GM13977 (cell line): ENCODE measurements around the gene KRTAP12-3.

Experiments used
- DNase-seq: peaks from one replicate; pipeline ENCODE4 v3.0.0; 2012; ENCODE audit warnings: low spot score
- in situ Hi-C: fragments of 300-500 bp; cut with MboI; formaldehyde crosslinking; loops from one replicate; pipeline ENCODE4 v1.12.0; 2022; ENCODE audit warnings: low sequenced_read_pairs, low pct_unique_long_range_greater_than_20kb, mixed read lengths, inconsistent platforms; ENCODE audit not compliant: unreplicated experiment
- TF ChIP-seq, protein P1 (sequence below): IDR thresholded peaks from 2 replicates; pipeline ENCODE4 v1.5.1; 2012; ENCODE audit warnings: mild to moderate bottlenecking, control low read depth; ENCODE audit not compliant: insufficient read depth; ENCODE audit errors: extremely low read depth, missing control alignments

KRTAP12-3 gene

DNA sequence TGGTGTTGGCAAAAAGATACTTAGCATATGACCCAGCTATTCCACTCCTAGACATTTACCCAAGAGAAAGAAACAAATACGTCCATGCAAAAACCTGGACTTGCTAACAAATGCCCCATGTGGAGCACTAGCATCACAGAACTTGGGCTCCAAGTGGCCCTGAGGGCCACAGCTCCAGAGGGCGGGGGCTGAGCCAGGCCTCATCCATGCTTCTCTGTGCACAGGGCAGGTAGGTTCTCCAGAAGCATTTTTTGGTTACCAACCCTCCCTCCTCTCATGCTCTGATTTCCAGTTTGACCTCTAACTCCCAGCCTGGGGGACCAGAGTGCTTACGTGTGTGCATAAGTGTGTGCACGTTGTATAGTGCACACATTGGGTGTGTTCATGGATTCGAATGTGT is 7.0 kb downstream of the KRTAP12-3 start:
- TF ChIP-seq, protein P1, sequence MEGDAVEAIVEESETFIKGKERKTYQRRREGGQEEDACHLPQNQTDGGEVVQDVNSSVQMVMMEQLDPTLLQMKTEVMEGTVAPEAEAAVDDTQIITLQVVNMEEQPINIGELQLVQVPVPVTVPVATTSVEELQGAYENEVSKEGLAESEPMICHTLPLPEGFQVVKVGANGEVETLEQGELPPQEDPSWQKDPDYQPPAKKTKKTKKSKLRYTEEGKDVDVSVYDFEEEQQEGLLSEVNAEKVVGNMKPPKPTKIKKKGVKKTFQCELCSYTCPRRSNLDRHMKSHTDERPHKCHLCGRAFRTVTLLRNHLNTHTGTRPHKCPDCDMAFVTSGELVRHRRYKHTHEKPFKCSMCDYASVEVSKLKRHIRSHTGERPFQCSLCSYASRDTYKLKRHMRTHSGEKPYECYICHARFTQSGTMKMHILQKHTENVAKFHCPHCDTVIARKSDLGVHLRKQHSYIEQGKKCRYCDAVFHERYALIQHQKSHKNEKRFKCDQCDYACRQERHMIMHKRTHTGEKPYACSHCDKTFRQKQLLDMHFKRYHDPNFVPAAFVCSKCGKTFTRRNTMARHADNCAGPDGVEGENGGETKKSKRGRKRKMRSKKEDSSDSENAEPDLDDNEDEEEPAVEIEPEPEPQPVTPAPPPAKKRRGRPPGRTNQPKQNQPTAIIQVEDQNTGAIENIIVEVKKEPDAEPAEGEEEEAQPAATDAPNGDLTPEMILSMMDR = no peak
- in situ Hi-C loops = no loop called here
- no peak for DNase-seq

DNA sequence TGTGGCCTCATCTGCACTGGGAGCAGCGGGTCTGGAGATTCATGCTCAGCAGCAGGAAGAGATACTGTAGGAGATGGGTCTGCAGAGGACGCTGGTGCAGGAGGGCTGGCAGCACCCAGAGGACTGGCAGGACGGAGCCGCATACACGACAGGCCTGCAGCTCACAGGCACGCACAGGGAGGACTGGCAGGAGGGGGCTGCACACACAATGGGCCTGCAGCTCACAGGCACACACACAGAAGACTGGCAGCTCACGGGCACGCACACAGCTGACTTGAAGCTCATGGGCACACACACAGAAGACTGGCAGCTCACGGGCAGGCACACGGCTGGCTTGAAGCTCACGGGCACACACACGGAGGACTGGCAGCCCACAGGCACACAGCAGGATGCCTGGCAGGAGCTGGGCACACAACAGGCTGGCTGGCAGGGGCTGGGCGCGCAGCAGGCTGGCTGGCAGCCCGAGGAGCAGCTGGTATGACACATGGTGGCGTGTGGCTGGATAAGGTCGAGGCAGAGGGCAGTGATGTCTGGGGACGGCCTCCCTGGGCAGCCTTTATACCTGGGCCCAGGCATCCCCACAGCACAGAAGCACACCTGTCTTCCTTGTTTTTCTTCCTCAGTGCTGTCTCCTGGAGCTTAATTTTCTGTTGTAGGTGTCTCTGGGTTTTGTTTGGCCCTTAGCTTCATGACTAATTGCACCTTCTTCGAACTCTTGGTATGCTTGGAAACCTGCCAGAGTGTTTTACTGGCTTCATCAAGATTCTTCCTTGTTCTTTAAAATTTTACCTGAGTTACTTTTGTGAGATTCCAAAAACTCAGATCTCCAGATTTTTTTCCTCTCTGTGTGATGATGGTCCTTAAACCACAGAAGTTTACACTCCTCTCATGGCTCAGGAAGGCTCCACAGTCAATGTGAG is 8.9 kb downstream of the KRTAP12-3 start, which contains the start of gene KRTAP12-2:
Gene KRTAP12-2, minus strand, starts transcription at position 527 of the 920 bp plus-strand sequence. Its CDS starts 41 bp downstream, at position 486.
- in situ Hi-C loops = no loop called here
- DNase-seq = no peak

DNA sequence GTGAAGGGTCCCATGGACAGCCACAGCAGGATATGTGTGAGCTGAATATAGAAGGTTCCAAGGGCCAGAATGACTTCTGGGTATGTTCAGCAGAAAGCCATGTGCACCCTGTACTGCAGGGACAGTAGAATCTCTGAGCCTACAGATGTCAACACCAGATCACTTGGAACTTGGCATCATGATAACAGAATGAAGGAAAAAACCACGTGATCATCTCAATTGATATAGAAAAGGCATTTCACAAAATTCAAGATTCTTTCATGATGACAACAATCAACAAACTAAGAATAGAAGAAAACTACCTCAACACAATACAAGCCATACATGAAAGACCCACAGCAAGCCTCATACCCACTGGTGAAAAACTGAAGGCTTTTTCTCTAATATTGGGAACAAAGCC is 9.9 kb downstream of the KRTAP12-3 start:
- no peak for DNase-seq
- TF ChIP-seq, protein P1 = no peak
- in situ Hi-C loops = no loop called here

More for the DNA sequence above, 8.9 kb downstream of the KRTAP12-3 start, which contains the start of gene KRTAP12-2:
- TF ChIP-seq, protein P1 = no peak

DNA sequence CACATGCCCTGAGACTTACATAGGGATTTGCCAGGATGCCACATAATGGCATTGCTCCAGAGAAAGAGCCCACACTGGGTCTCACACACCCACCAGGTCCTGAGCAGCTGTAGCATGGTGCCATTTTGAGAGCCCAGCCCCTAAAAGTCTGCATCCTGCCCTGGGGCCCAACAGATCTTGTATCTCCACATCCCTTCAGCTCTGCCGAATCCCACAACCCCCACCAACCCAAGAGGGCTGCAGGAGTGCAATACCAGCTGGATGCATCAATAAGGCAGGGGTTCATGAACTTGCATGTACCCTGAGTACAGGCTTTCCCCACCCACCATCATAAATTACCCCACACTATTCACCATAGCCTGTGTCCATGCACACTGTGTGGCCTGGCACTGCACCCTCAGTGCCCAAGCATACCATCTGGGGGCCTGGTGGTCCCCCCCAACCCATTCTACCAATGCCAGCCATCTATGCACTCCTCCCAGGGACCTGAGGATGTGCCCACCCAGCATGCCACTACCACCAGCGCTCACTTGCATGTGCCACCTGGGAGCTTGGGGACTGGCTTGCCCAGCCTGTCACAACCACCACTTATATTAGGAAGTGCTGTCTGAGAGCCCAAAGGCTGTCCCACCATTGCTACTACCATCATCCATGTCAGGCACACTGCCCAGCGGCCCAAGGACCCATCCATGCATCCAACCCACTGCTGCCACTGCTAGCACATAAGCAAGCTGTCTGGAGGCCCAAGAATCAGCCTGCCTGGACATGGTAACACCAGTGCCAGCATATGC is 13.1 kb downstream of the KRTAP12-3 start:
- TF ChIP-seq, protein P1 = no peak
- in situ Hi-C loops = no loop called here

DNA sequence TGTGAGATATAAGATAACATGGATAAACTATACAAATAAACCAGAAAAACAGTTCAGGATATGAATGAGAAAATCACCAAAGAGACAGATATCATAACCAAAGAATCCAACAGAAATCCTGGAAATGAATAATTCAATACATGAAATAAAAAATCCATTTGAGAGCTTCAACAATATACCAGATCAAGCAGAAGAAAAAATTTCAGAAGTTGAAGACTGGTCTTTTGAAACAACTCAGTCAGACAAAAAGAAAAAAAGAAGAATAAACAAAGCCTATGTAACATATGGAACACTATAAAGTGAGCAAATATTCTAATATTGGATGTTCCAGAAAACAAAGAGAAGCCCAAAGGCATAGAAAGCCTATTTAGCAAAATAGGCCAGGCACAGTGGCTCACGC is 14.2 kb downstream of the KRTAP12-3 start:
- in situ Hi-C loops = no loop called here
- DNase-seq = no peak

More for the DNA sequence above, 13.1 kb downstream of the KRTAP12-3 start:
- DNase-seq = no peak

DNA sequence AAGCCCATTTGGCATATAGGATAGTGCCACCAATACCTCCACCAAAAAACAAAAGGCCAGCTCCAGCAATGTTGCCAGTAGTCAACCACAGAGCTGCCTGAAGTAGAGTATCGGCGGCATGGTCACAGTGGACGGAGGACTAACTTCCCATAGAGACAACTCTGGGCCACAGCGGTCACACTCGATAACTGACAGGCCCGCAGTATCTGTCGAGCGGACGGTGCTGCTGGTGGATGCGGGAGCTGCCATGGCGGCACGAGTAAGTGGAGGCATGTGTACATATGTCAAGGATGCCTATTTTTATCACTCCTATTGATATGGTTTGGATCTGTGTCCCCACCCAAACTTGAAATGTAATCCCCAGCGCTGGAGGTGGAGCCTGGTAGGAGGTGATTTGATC is 20.1 kb downstream of the KRTAP12-3 start:
- DNase-seq = no peak
- TF ChIP-seq, protein P1 = no peak
- in situ Hi-C loops = no loop called here

More for the DNA sequence above, 14.2 kb downstream of the KRTAP12-3 start:
- TF ChIP-seq, protein P1 = no peak
